Measurements from ENCODE around the gene PLXNA4.
A peak's percentile ranks its signal among the peaks of the same experiment; 100 is the strongest.

PLXNA4 gene

DNA sequence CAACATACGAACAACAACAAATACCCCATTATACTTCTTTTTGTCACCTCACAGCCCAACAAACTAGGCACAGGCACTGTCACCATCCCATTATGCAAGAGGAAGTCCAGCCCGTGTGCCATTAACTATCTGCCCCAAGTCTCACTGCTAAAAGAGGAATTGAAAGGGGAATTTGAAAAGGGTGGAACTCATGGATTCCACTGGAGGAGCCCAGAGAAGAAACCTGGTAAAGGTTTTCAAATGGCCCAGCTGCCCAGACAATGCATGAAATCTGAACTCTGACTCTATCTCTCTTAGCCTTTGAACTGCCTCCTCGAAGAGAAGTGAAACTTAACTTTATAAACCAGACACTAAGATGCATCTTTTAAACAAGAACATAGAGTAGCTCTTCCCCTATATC, 130.0 kb downstream of the PLXNA4 start:
- no peak for DNase-seq (ENCODE audit: low read depth in 2 of 2, low spot score in 1 of 2)

DNA sequence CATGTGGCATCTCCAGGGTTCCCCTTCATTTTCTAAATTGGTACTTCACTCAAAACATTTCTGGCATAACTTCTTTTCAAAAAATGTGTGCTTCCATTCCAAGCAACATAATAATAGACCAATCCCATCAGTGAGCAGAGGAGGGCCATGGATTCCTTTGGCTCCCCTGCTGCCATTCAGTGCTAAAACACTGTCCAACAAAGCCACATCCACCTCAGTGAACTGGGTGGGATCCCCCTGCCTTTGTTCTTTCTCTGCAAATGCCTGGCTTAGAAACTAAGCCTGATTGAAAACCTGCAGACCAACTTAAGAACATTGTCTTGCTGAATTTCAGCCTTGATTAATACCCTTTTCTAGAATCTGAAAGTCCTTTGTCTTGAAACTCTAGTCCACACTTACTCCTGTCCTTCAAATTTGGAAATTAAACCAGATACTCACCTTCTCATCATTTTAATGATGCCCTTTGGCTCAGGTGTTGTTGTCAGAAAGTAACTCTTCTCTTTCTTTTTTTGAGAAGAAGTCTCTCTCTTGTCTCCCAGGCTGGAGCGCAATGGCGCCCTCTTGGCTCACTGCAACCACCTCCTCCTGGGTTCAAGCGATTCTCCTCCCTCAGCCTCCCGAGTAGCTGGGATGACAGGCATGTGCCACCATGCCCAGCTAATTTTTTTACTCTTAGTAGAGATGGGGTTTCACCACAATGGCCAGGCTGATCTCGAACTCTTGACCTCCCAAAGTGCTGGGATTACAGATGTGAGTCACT, 132.3 kb downstream of the PLXNA4 start:
- DNase-seq (ENCODE audit: low read depth in 2 of 2, low spot score in 1 of 2), result no peak

DNA sequence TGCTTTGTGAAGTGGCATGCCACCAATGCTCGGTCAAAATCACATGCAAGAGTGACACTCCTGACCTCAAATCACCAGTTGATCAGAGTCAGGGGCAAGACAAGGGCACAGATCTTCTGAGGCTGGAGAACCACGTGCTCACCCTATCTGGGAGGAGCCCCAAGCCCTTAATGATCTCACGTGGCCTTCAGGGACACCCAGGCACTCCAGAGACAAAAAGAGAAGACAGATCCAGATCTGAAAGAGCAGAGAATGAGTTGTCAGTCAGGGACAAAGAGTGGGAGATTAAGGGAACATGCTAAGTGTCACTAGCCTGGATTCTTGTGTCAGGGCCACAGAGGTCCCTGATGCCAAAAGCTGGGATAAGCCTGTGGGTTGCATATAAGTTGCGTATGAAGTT, 134.3 kb downstream of the PLXNA4 start:
- DNase-seq (ENCODE audit: low read depth in 2 of 2, low spot score in 1 of 2), result no peak

DNA sequence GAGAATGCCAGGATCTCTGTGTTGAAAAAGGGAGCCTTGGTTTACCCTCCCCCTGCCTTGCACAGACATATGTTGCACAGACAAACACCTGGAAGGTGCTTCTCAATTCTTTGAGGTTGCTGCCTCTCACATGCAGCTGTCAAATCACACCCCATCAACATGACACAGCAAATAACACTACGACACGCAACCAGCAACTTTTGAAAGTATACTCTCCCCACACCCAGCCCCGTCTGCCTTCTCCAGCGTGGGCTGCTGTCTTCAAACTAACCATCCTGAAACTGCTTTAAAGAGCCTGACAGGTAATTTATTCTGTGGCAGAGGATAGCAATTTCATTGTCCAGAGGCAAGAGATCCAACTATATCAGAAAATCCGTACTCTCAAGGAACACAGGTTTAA, 136.1 kb downstream of the PLXNA4 start:
- DNase-seq (ENCODE audit: low read depth in 2 of 2, low spot score in 1 of 2), result no peak

DNA sequence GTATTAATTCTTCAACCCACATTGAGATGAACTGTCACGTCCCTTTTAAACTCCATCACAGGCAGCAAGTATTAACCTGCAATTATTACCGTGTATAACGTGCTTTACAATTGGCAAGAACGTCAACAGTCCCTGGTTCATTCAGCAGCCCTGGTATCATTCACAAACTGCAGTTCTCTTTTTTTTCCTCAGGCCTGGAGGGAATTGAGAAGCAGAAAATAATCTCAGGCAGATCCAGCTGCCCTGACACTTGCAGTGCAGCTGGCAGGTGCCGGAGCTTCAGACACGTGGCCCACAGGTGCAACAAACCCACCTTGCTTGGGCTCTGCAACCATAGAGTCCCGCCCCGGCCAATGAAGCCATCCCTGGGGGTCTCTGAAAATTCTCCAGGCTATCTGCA, 137.3 kb downstream of the PLXNA4 start:
- no peak for DNase-seq (ENCODE audit: low read depth in 2 of 2, low spot score in 1 of 2)

DNA sequence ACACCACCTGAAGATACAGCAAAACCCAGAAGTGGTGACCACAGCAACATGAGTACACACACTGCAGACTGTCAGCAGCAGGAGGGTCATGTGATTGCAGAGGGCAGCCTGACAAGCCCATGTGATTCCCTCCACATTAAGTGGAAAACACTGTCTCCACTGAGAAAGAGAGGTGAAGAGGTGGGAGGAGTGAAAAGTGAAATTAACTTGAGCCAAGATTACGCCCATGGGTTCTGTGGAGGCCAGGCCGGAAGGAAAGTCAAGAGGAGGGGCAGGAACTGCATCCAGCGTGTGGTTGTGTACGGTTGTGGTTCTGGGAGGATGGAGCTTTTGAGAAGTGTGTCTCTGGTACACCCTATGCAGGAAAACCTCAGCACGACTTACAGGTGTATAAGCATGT, 138.5 kb downstream of the PLXNA4 start:
- DNase-seq (ENCODE audit: low read depth in 2 of 2, low spot score in 1 of 2), result no peak

DNA sequence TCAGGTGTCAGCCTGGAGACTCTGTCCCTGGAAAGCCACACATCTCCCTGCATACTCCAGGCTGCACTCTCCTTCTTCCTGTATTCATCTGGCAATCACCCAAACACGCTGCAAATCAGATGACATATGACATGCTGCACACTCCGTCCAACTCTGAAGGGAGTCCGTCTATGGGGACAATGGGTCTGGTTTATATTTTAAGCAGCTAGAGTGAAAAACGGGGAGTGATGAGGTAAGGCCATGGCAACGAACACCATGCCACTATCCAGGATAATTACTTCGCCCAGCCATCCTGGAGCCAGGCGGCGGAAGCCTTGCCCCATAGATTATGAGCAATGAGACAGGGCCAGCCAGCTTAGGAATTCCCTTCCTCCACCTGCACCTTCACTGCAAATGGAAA, 140.1 kb downstream of the PLXNA4 start:
- DNase-seq (ENCODE audit: low read depth in 2 of 2, low spot score in 1 of 2), result no peak

DNA sequence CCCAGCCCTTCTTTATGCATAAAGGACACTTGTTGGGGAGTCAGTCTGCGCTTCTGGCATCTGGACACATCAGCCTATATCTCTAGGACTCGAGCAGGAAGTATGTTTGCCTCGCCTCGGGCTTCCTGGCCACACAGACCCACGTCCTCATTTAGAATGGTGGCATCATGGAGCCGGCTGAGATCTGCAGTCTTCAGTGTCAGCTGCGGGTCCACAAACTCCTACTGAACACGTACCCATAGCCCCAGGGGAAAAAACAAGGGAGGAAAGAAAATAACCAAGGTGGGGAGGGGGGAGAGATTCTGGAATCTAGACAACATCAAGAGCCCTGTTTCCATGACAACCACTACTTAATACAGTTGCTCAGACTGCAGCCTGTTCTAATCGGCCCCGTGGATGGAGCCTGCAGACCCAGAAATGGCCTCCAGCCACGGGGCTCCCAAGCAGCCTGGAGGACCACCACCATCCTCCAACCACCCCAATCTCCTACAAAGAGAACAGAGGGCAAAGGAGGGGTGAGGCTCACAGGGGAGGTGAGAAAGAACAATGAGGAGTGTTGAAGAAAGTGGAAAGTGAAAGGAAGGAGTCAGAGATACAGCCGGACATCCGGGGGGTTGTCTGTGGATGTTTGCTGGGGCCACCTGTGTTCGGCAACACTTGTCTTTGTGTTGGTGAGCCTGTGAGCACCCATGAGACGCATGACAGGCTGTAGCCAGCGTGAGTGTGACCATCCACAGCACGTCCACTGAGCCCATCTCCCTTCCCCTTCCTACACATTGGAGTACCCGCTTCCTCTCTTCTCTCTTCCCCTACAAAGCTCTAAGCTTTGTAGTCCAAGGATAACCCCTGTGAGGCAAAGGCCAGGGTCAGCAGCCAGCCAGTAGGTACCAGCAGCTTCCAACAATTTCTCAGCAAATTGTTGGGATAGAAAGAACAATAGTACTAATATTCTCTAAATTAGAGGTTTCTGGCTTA, 141.0 kb downstream of the PLXNA4 start:
- no peak for DNase-seq (ENCODE audit: low read depth in 2 of 2, low spot score in 1 of 2)

DNA sequence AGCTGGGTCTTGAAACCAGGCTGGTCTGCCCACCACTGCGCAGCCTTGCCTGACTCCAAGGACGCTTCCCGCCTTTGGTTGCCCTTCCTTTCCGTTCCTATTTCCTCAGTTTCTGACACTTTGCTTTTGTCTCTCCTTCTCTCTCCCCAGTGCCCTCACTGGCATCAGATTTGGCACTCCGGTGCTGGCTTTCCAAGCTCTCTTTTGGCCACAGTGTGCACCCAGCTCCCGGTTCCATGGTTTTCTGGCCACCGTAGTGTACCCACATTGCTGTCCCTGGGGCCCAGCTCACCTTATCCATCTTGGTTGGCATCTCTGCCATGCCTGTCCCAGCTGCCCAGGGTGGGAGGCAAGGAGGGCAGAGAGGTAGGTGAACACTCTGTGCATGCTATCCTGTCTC, 142.2 kb downstream of the PLXNA4 start:
- DNase-seq (ENCODE audit: low read depth in 2 of 2, low spot score in 1 of 2), result no peak

DNA sequence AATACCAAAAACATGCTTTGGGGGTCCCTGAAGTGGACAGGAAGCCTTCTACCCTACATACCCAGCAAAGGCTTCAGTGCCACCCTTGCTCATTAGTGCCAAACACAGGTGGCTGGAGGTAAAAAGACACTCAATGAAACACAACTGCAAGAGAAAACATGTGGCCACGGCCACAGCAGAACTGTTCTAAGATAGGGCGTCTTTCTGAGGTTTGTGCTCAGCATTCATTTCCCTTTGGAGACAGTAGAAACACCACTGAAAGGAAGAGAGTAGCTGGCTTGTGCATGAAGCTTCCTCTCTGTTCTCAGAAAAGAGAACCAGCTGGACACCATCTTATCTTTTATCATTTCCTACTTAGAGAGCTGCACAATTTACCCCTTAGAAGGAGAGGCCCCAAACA, 143.0 kb downstream of the PLXNA4 start:
- no peak for DNase-seq (ENCODE audit: low read depth in 2 of 2, low spot score in 1 of 2)

DNA sequence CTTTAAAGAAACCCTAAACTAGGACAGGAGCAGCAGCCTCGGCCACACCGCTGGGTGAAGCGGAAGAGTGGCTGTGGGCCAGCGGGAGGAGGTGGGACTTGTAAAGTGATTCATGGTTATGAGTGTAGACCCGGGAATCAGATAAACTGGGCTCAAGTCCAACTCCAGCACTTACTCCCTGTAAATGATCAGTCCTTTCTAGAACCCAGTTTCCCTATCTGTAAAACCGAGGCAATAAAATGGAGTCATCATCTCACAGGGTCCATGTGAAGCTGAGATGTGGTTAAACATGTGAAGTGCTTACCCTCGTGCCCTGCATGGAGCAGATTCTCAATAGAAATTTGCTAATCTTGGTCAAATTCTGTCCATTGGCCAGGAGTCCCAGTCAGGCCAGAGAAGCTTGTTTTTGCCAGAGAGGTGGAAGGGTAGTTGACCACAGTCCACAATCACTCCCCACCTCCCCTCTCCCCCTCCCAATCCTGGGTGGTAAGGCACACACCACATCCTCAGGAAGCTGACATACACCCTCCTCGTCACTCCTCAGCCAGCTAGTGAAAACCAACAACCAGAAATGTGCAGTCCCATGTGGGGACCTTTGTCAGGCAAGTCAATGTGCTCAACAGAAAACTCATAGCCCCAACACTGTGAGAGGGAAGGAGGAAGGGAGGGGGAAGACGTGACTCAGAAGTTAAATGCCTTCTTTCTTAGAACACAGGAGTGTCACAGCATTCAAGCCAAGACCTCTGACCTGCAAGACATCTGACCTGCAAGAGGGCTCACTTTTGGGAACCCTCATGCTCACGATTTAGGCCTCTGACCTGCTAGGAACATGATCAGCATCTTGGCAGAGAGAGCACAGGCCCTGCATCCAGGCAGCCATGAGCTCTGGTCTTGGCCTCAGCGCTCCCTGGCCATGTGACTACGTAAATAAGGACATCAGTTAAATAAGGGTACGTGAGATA, 145.1 kb downstream of the PLXNA4 start:
- DNase-seq (ENCODE audit: low read depth in 2 of 2, low spot score in 1 of 2), result peak in 1 of 2 donors; percentile 31

DNA sequence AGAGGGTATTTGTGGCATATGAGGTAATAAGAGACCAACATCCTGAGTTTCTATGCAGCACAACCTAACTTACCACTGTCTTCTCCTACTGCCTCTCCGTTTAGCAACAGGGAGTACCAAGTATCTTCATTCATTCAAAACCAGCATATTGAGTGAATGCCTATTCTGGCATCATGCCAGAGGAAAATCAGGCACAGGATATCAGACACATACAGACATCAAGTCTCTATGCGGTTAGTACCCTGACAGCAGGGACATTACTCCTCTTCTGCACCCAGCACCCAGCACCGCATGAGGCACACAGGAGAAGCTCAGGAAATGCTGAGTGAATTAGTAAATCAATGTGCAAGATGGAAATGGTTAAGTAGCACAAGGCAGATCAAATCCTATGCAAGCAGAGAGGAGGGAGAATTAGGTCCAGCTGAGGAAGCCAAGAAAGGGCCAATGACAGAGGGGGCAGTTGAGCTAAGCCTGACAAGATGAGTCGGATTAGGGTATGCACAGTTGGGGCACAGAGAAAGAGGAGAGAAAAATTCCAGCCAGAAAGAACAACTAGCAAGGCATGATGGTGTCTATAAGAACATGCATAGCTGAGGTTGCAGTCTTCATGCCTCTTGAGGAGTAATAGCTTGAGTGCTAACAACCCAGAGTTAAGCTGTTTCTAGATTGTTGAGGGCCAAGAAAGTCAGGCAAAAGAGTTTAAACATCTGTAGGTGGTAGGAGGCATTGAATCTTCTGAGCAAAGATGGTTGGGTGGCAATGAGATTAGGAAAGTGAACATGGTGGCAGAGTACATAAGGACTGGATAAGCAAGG, 146.0 kb downstream of the PLXNA4 start:
- DNase-seq (ENCODE audit: low read depth in 2 of 2, low spot score in 1 of 2), result no peak

DNA sequence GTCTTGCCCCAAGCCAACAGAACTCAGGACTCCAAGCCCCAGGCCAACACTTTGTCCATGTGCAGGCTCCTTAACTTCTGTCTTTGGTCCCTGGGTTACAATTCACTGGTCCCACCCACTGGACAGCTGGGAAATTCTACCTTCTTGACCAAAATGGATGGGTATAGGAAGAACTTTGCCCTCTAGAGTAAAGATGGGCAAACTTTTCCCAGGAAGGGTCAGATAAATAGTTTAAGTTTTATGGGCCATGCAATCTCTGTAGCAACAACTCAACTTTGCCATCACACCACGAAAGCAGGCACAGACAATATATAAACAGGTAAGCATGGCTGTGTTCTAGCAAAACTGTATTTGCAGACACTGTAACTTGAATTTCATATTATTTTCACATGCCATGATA, 147.1 kb downstream of the PLXNA4 start:
- DNase-seq (ENCODE audit: low read depth in 2 of 2, low spot score in 1 of 2), result no peak

DNA sequence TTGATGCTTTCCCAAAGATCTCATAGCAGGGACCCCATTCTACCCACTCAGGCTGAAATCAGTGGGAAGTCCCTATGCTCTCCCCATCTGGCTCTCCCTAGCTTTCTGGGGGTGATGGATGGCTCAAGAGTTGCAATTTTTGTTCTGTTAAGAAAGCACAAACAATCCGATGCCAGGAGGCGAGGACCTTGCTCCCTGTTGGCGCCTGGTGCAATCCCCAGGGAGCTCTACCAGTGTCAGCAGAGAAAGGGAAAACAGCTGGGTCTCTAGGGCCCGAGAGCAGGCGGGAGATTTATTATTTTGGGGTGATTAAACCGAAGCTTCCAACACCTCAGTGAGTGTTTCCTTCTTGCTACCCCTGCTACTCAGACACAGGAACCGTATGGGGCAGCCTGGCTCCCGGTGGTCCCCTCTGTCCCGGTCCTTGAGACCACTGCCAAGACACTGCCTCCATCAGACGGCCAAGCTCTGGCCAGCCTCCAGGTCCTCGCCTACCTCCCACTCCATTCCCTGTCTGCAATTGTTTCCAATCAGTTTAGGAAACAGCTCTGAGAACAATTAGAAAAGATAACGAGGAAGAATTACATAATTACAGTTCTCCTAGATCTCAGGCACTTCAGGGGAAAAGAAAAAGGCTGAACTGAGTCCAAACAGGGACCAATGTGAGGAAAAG, 147.9 kb downstream of the PLXNA4 start:
- no peak for DNase-seq (ENCODE audit: low read depth in 2 of 2, low spot score in 1 of 2)

DNA sequence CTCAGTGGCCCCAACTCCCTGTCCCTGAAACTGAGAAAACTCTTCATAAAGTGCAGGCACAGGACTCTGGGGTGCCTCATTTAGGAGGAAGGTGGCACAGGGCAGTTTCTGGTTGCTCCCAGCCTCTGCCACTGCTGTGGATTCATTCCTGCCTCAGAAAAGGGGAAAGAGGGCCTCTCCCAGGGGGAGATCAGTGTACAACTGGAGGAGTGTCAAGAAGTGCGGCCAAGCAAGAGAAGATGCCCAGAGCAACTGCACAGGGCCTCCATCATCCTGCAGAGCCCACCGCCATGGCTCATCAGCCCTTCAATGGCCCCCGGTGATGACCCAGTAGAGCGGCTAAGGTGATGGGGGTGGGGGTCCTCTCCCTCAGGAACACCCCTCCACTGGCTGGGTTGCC, 150.3 kb downstream of the PLXNA4 start:
- no peak for DNase-seq (ENCODE audit: low read depth in 2 of 2, low spot score in 1 of 2)

DNA sequence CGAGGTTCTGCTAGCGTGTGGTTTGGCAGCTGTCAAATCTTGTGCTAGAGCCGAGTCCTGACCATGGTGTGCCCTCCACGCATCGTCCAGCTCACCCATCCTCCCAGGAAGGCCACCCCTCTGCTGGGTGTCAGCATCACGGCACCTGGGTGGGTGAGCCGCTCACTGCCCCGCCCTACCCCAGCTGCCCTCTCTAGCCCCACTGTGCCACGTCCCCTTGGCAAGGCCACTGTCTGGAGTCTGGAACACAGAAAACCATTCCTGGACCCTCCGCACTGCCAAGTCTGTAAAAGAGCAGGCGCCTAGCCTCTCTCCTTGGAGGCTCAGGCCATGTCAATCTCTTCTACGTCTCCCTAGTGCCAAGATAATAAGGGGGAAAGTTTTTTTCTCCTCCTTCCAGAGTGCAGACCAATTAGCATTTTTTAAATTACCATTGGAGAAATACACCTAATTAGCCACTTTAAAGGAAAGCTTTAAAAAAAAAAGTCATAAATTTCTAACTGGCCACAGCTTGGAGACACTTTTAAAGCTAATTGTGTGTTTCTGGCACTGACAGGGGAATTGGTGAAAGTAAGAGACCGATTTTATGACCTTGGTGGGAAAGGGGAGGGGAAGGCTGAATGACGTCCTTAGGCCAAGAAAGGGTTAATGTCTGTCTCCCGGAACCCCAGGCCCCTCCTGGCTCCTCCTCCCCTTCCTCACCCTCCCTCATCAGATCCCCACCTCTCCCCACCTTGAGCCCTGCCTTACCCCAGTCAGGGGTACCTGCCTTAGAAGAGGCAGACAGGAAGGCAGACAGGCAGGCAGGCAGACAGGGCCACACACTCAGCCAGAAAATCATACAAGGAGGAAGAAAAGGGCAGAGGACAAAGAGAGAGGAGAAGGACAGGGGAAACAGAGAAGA, 151.2 kb downstream of the PLXNA4 start:
- no peak for DNase-seq (ENCODE audit: low read depth in 2 of 2, low spot score in 1 of 2)

DNA sequence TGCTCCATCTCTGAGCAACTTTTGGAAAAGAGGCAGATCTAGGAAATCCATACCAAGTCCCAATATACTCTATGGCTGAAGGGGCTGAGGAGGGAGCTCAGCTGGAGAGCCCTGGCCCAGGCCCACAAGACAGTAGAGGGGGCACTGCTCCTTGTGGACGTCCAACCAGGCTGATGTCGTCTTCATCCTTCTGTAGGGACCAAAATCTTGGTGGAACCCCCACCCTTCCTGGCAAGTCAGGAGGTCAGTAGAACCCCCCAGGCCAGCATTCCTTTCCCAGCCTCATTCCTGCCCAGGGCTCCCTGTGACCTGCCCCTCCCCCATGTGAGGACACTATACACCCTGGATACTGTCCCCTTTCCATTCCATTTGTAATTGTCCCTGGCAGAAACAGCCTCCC, 152.0 kb downstream of the PLXNA4 start:
- DNase-seq (ENCODE audit: low read depth in 2 of 2, low spot score in 1 of 2), result no peak

DNA sequence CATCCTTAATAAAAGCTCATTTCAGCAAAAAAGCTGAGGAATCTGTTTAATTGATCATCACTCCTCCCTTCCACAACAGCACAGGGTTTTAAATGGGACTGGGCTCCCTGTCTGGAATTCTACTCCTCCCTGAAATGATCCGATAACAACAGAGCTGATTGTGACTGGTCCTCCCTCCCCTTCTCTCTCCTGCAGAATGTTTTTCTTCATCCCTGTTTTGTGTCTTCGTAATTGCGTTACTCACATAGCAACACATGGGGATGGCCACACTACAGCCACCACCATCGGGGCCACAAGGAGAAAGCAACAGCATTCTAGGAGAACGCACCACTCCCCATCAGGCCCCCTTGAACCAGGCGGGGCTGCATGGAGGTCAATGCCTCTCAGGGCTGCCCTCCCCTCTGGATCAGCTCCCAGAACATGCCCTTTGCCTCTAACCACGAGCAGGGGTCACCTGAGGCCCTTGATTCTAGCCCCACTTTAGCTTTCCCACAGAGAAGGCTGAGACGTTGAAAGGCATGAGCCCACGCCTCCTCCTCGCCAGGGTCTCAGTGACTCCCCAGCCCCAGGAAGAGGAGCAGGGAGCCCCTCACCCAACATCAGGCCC, 152.6 kb downstream of the PLXNA4 start:
- DNase-seq (ENCODE audit: low read depth in 2 of 2, low spot score in 1 of 2), result no peak

Measured in stimulated activated CD8-positive, alpha-beta memory T cell treated with anti-CD3 and anti-CD28 coated beads, Interleukin-4, amount 100 ng/mL, for 1 hour (primary cell).